Sigmoid colon (tissue), 7 donors: ENCODE measurements around the gene USH2A. TPM values are rescaled to one million over a fixed set of nuclear protein-coding genes. Genes with fewer than 3 reads are reported as not detected.
A peak's percentile ranks its signal among the peaks of the same experiment; 100 is the strongest.

Experiments
- DNase-seq: peaks from one replicate; pipeline ENCODE4 v3.0.0-alpha.2; 2019
- H3K27ac ChIP-seq, 4 donors: fragments of 200-600 bp; sonication (generic); one replicate each; pipeline ENCODE4 v1.5.1; 2016 to 2019; ENCODE audit warnings: mild to moderate bottlenecking in 1 of 4
- H3K27me3 ChIP-seq, 3 donors: fragments of 200-600 bp; sonication (generic); one replicate each; pipeline ENCODE4 v1.5.1; 2019; ENCODE audit warnings: mild to moderate bottlenecking in 1 of 3
- H3K36me3 ChIP-seq, 4 donors: fragments of 200-600 bp; sonication (generic); one replicate each; pipeline ENCODE4 v1.5.1; 2016 to 2019
- H3K4me1 ChIP-seq, 4 donors: fragments of 200-600 bp; sonication (generic); one replicate each; pipeline ENCODE4 v1.5.1; 2017 to 2019
- H3K4me3 ChIP-seq, 4 donors: fragments of 200-600 bp; sonication (generic); one replicate each; pipeline ENCODE4 v1.5.1; 2017 to 2019; ENCODE audit warnings: mild to moderate bottlenecking in 2 of 4, moderate library complexity in 1 of 4
- H3K9me3 ChIP-seq, 4 donors: fragments of 200-600 bp in 3 of 4; sonication (generic) in 3 of 4; one replicate each; pipeline versions ENCODE4 v1.5.1 to v1.6.1; 2013 to 2019
- CTCF ChIP-seq, 4 experiments: fragments of 450-650 bp in 3 of 4; fragments of 200-600 bp in 1 of 4; IDR thresholded peaks; one replicate each; pipeline ENCODE4 v1.5.1; 2016 to 2019; ENCODE audit warnings: antibody characterized with exemption in 4 of 4, mild to moderate bottlenecking in 3 of 4, moderate library complexity in 2 of 4
- EP300 ChIP-seq, 4 donors: sonication (generic); formaldehyde crosslinking; IDR thresholded peaks; one replicate each; pipeline ENCODE4 v1.6.1; 2017; ENCODE audit warnings: antibody characterized with exemption in 4 of 4
- POLR2A ChIP-seq, 2 donors: fragments of 450-650 bp; IDR thresholded peaks; one replicate each; pipeline ENCODE4 v1.6.1; 2016; ENCODE audit warnings: antibody characterized with exemption in 2 of 2, mild to moderate bottlenecking in 2 of 2, moderate library complexity in 2 of 2
- POLR2AphosphoS5 ChIP-seq, 4 donors: sonication (generic); formaldehyde crosslinking; IDR thresholded peaks; one replicate each; pipeline ENCODE4 v1.6.1; 2017; ENCODE audit warnings: antibody characterized with exemption in 4 of 4
- WGBS, 2 donors: extraction: QIAGEN DNeasy Blood & Tissue Kit; methylation state at CpG; one replicate each; pipeline ENCODE4 v1.1.7; 2013; 5-methylcytosine and 5-hydroxymethylcytosine counted together
- intact Hi-C: fragments of 100-400 bp; cut with DNase I; formaldehyde crosslinking; loops from one replicate; pipeline ENCODE4 v1.15.1; 2023
- polyA plus RNA-seq, 3 donors: library from polyadenylated mRNA; stranded (reverse); fragments of 200-250 nt; gene quantifications; one replicate each; pipeline ENCODE4 v1.2.3, GENCODE V29; 2013
- total RNA-seq, 4 donors: library from RNA; depleted of rRNA; stranded (reverse); fragments of >200 nt; gene quantifications; one replicate each; pipeline ENCODE4 v1.1.0, GENCODE V29; 2016
- donor health status: healthy with polysubstance abuse.
- donor health status: Bipolar disorder and iron deficiency.
- donor health status: healthy.

USH2A gene
- total and polyA plus RNA-seq, 7 donors = under 0.01 TPM; not detected in 6

GRCh38 chr1:215640429-215641148 lies 782.7 kb downstream of the USH2A start:
- no peak for DNase-seq
- intact Hi-C loops = no loop called here
- TF ChIP-seq EP300 (IDR thresholded peaks at IDR 0.05) (no peak), POLR2A (IDR thresholded peaks at IDR 0.05) (no peak), POLR2AphosphoS5 (IDR thresholded peaks at IDR 0.05) (no peak), CTCF (IDR thresholded peaks at IDR 0.05) (no peak)
- H3K27me3 ChIP-seq = no peaks in the 10 kb centered on the region
- 94% methylated on average over 18 of the region's 18 CpGs for WGBS, 2 donors
- peaks cover 0 to 14% (median 12%) of the 10 kb centered on the region in 4 donors for H3K4me1 ChIP-seq
- H3K36me3 ChIP-seq = no peaks in the 10 kb centered on the region
- no peaks in the 10 kb centered on the region for H3K9me3 ChIP-seq
- no peak overlapping the region for H3K27ac ChIP-seq
- H3K4me3 ChIP-seq = no peak overlapping the region

- TF ChIP-seq POLR2A (IDR thresholded peaks at IDR 0.05) (no peak), POLR2AphosphoS5 (IDR thresholded peaks at IDR 0.05) (peak in 3 of 4 donors; percentile 30 to 47 (median 42))
- H3K4me3 ChIP-seq = no peak overlapping the region
- no peaks in the 10 kb centered on the region for H3K36me3 ChIP-seq
- intact Hi-C loops = no loop called here
- no peaks in the 10 kb centered on the region for H3K9me3 ChIP-seq
- DNase-seq = peak; percentile 87
- no peaks in the 10 kb centered on the region for H3K27me3 ChIP-seq
- H3K27ac ChIP-seq = peak overlapping the region; percentile 62 to 81 (median 70)
- WGBS, 2 donors = 20 to 64% methylated on average over 7 of the region's 7 CpGs
- peaks cover 0 to 17% (median 12%) of the 10 kb centered on the region in 4 donors for H3K4me1 ChIP-seq
Measured at GRCh38 chr1:215637041-215637573, 786.1 kb downstream of the USH2A start.

- no peaks in the 10 kb centered on the region for H3K36me3 ChIP-seq
- H3K4me3 ChIP-seq = no peak overlapping the region
- no peaks in the 10 kb centered on the region for H3K9me3 ChIP-seq
- WGBS, 2 donors = 19 to 56% methylated on average over 9 of the region's 9 CpGs
- no peaks in the 10 kb centered on the region for H3K27me3 ChIP-seq
- intact Hi-C loops = no loop called here
- H3K4me1 ChIP-seq = peaks cover 0 to 24% (median 15%) of the 10 kb centered on the region in 4 donors
- peak in 1 of 4 donors; percentile 17 for TF ChIP-seq POLR2AphosphoS5 (IDR thresholded peaks at IDR 0.05)
- TF ChIP-seq POLR2A (IDR thresholded peaks at IDR 0.05) = no peak
- TF ChIP-seq CTCF (IDR thresholded peaks at IDR 0.05) = no peak
- TF ChIP-seq EP300 (IDR thresholded peaks at IDR 0.05) = no peak
- H3K27ac ChIP-seq = peak overlapping the region; percentile 62 to 81 (median 70)
- DNase-seq = peak; percentile 75
Measured at GRCh38 chr1:215636258-215636965, 786.8 kb downstream of the USH2A start.

GRCh38 chr1:215635827-215636226 lies 787.4 kb downstream of the USH2A start:
- intact Hi-C loops = no loop called here
- Histone ChIP-seq H3K27ac (peak overlapping the region; percentile 62 to 81 (median 70)), H3K4me3 (no peak overlapping the region), H3K36me3 (no peaks in the 10 kb centered on the region), H3K27me3 (no peaks in the 10 kb centered on the region), H3K4me1 (peaks cover 0 to 29% (median 16%) of the 10 kb centered on the region in 4 donors), H3K9me3 (no peaks in the 10 kb centered on the region)
- no peak for TF ChIP-seq POLR2AphosphoS5 (IDR thresholded peaks at IDR 0.05)
- TF ChIP-seq CTCF (IDR thresholded peaks at IDR 0.05) = no peak
- no peak for TF ChIP-seq EP300 (IDR thresholded peaks at IDR 0.05)
- TF ChIP-seq POLR2A (IDR thresholded peaks at IDR 0.05) = no peak
- whole genome bisulfite sequencing, 2 donors = 17 to 71% methylated on average over 6 of the region's 6 CpGs
- DNase-seq = no peak

- 56 to 58% methylated on average over 3 of the region's 3 CpGs for WGBS, 2 donors
- Histone ChIP-seq H3K36me3 (no peaks in the 10 kb centered on the region), H3K9me3 (no peaks in the 10 kb centered on the region), H3K27ac (no peak overlapping the region), H3K4me1 (peaks cover 0 to 19% (median 7%) of the 10 kb centered on the region in 4 donors), H3K27me3 (no peaks in the 10 kb centered on the region), H3K4me3 (no peak overlapping the region)
- DNase-seq = no peak
- intact Hi-C loops = no loop called here
- TF ChIP-seq EP300 (IDR thresholded peaks at IDR 0.05) (no peak), POLR2A (IDR thresholded peaks at IDR 0.05) (no peak), POLR2AphosphoS5 (IDR thresholded peaks at IDR 0.05) (peak in 1 of 4 donors; percentile 54), CTCF (IDR thresholded peaks at IDR 0.05) (no peak)
Measured at GRCh38 chr1:215631489-215631888, 791.8 kb downstream of the USH2A start.
